Cortex of kidney (tissue), 1 donor: Measurements from ENCODE around the gene SEMA6A.
A peak's percentile ranks its signal among the peaks of the same experiment; 100 is the strongest.

Experiments
- DNase-seq: peaks from one replicate; lab custom pipeline; 2025; lab: John Stamatoyannopoulos, UW

Gene SEMA6A

GRCh38 chr5:116574367-116575325 is at the start of gene SEMA6A:
SEMA6A (minus strand) TSS chr5:116574823; CDS start chr5:116504944, 69,879 bp downstream.
- peak; percentile 70 for DNase-seq

DNA sequence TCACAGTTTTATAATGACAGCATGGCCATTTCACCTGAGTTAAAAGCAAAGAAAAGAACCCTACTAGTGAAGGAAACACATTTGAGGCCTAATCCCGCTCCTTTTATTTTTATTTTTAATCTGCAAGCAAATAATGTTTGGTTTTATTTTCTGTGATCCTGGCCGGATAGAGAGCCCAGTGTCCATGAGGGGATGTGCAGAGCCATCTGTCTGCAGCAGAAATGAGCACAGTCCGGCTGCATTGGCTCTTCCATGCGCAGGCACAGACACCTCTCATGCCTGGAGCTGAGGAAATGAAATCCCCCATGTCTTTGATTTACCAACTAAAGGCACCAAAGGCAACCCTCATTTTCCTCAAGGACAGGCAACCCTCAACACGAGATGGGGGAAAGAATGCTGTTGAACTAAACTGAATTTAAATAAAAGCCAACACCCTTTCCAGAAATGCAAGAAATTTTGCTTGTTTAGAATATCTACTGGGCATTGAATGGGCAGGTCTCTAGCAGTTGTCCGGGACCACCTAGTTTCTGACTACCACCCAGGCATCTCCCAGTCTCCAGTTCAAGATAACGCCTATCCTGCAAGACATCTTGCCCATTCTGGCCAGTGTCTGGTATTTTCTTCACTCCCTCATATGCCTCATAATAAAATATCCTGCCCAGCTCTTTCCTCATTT is 47.9 kb upstream of the SEMA6A start:
- DNase-seq = no peak

DNA sequence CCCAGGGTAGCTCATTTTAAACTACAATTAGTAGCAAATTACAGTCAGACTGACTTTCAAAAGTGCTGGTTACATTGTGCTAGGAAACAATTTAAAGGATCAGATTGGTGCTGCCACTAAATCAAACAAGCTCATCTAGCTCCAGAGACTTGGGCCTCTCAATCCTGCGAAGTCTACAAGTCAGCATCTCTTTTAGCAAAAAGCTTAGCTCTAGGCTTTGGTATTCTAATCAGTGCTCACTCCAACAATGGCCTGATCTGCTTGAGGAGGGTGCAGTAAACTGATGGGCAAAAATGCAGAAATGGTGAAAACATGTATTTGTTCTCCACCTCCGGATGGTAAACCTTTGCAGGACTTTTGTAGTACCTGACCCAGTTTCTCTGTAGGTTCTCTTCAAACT is 47.0 kb upstream of the SEMA6A start:
- DNase-seq = no peak

DNA sequence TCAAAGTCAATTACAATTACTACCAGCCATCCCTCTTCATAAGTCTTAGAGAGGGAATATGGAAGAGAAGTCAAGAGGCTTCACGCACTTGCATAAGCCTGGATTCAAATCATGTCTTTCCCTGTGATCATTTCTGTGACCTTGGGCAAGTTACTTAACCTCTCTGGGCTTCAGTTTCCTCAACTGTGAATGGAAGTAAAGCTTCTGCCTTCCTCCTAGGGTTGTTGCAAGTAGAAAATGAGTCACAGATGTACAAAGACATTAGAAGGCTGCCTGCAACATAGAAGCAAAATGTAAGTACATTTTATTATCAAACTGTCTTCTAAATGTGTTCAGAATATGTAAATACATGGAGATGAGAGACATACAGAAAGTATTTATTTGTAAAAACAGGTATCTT is 42.3 kb upstream of the SEMA6A start:
- no peak for DNase-seq

DNA sequence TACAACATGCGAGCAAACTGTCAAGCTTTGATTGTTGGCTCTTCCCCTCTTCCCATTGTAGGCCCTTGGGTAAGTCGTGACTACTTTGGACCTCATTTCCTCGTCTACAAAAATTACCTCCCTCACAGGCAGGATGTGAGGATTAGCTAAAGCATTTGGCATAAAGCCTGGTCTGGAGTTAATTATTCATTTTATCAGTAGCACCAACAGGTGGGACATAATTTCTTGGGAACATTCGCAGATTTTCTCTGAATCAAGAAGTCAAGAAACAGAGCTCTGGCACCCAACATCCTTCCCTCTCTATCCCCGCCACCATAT is 39.9 kb upstream of the SEMA6A start:
- no peak for DNase-seq

DNA sequence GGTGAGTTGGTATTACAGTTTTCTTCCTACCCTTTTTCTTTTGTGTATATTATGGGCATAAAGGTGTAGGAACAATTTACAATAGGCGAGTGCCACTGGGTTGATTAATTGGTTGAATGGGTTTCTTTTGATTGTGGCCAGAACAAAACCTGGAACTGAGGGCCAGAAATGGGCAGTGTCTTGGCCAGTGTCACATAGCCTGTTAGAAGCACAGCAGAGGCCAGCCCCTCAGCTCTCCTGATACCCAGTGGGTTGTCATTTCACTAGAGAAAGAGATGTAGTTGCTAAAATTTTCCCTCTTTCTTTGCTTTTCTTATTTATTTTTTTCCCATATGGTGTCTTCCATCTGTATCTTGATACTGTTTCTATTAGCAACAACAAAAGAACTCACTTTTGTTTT is 38.8 kb upstream of the SEMA6A start:
- DNase-seq = no peak

- DNase-seq = no peak
Measured at GRCh38 chr5:116612431-116612830, 37.8 kb upstream of the SEMA6A start.

GRCh38 chr5:116605310-116606070 is 30.9 kb upstream of the SEMA6A start:
- no peak for DNase-seq

DNA sequence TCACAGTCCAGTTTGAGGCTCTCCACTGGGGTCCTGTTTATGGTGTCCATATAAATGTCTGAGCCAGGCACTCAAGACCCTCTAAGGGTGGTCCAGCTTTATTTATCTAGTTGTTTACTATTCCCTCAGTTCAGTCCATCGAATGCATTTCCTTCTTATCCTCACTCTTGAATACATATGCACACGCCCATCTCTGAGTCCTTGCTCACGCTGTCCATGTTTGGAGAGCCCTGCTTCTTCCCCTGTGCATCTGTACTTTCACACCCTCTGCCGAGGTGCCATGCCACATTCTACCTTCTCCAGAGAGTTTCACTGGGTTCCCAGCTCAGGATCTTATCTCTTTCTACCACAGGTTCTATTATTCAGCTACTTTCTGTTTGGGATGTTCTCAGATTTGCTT is 30.2 kb upstream of the SEMA6A start:
- DNase-seq = no peak

DNA sequence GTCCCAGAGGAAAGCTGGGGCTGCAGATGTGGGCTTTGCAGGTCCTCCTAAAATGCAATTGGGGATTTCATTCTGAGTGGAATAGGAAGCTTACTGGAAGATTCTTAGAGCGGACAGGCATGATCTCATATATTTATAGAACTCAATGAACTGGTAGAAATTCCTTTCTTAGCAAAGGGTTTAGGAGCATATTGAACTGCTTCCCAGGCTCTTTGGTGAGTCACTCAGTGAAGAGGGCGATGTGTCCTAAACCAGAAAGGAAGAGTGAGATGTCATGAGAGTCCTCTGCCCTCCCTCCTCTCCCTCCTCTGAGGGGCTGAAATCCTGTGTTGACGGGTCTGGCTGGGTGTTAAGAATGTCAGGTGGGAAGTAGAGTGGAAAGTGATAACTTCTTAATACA is 26.3 kb upstream of the SEMA6A start:
- DNase-seq = no peak

- no peak for DNase-seq
Measured at GRCh38 chr5:116598911-116599310, 24.3 kb upstream of the SEMA6A start.

DNA sequence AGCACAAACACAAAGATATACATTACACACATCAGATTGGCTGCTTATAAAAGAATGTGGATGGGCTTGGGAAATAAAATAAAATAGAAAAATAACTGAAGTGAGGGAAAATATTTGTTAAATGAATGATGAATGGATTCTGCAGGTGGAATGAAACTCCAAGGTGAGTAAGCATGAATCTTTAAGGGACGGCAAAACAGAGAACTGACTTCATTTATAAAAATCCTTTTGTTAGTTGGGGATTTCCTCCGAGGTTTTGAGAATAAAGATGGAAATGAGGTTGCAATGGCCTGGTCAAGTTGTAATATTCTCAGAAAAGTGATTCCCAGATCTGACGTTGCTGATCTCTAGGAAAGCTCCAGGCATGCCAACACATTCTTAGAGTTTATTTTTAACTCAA is 20.9 kb upstream of the SEMA6A start:
- DNase-seq = no peak

DNA sequence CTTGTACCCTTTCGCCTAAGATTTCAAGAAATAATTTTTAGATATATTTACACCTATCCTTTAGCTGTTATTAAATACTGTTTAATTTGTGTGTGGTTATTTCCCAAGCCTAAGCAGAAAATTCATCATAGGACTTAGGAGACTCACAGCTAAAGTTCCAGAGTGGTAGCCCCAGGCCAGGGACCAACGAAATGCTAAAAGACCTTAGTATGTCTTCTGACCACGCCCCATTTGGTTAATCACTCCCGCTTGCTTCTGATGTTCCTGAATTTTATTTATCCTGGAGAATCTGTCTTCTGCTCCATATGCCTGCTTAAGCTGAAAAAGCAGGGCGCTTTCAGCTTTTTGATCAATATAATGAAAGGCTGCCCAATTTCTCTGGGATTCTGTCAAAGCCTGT is 18.7 kb upstream of the SEMA6A start:
- DNase-seq = no peak

- DNase-seq = no peak
Measured at GRCh38 chr5:116585227-116585626, 10.6 kb upstream of the SEMA6A start.

- no peak for DNase-seq
Measured at GRCh38 chr5:116583862-116584222, 9.2 kb upstream of the SEMA6A start.

GRCh38 chr5:116583085-116583861 is 8.7 kb upstream of the SEMA6A start:
- no peak for DNase-seq

DNA sequence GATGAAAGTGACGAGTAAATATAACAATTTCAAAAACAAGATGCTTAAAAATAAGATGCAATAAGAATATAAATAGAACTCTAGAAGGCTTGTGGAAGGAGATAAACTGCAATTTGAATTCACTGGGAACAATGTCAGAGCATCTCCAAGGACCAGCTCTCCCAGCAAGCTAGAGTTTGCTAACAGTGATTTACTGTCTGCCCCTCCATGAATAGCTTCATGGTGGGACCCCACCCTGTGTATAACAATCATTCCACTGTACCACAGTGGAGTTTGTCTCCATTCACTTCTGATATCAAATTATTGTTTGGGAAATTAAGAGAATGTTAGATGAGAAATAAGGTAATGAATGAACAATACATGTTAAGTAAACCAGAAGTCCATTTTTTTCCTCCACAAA is 7.3 kb upstream of the SEMA6A start:
- DNase-seq = no peak

- DNase-seq = no peak
Measured at GRCh38 chr5:116579144-116579543, 4.5 kb upstream of the SEMA6A start.

GRCh38 chr5:116578676-116579075 is 4.1 kb upstream of the SEMA6A start:
- DNase-seq = no peak

DNA sequence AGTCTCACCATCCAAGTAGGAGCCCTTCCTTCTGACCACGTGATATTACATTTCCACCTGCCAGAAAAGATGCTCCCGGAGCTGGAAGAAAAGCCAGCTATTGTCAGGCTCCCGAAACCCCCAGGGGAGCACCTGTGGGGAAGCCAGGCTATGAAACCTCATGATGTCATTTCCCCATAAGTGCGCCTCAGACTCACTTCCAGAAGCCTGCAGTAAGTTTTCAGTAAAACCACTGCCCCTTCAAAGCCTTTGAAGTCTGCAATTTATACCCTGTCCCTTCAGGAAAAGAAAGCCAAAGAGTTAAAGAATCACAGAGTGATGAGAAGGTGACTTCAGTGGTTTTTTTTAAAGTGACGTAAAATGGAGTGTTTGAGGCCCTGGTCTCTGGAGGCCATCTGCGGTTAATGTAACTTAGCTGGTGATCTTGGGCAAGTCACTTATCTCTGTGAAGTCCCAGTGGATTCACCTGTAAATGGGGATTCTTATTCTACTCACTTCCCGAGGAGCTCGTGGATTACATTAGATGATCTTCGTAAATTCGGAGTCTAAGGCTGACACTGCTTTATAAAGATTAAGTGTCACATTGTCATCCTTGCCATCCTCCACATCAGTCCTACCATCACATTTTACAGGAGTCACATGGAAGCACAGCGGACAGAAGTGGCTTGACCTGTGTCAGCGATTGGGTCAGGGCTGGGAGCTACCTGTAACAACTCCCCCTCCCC is 2.6 kb upstream of the SEMA6A start:
- no peak for DNase-seq

GRCh38 chr5:116576053-116576713 is 1.6 kb upstream of the SEMA6A start:
- no peak for DNase-seq
